ENCODE measurements around the gene PPP1R9B. TPM values are rescaled to one million over a fixed set of nuclear protein-coding genes. Genes with fewer than 3 reads are reported as not detected.

Gene PPP1R9B
- total RNA-seq, 1 experiment from 2014 or later: 23.0 TPM

DNA sequence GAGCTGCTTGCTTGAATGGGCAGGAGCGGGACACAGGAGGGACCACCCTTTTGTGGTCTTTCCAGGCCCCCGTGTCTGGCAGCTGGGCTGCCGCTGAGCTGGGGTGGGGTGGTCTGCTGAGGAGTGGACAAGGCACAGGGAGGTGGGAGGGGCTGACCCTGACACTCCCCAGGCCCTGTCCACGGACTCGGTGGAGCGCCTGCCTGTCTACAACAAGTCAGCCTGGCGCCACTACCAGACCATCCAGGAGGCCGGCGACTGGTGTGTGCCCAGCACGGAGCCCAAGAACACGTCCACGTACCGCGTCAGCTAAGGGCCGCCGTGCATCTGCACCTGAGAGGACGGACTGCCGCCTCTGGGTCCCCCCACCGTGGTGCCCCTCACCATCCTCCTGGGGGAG lies 40.7 kb downstream of the PPP1R9B start:
- Mint-ChIP-seq H3K27me3 (ENCODE audit: low read depth) (no peaks in the 10 kb centered on the region; the same call in 1 of the 2 replicates), H3K9me3 (no peaks in the 10 kb centered on the region), H3K27ac (no peak overlapping the region), H3K36me3 (ENCODE audit: insufficient read depth in 1 of 3, low read depth in 3 of 3) (peaks cover 0 to 15% (median 7%) of the 10 kb centered on the region in 3 experiments; a peak in 4 of 7 replicates), H3K4me3 (no peak overlapping the region), H3K4me1 (peaks cover 5 to 15% of the 10 kb centered on the region in 2 experiments)
- no peak overlapping the region for H4K8ac ChIP-seq (replicated peaks; ENCODE audit: insufficient read length, low read depth, low read length)
- no peaks in the 10 kb centered on the region for H4K20me1 ChIP-seq (ENCODE audit: control insufficient read depth, insufficient read depth, insufficient read length)
- H3K56ac ChIP-seq (ENCODE audit: insufficient read length, low read depth, low read length): no peak overlapping the region
- WGBS (ENCODE audit: extremely low coverage, insufficient read length, low lambda C conversion rate): no CpG with 5 or more reads among the region's 19 CpGs
- no peak overlapping the region for H4K5ac ChIP-seq (ENCODE audit: insufficient read length, low read depth, low read length)
- DNase-seq: no peak
- H3K27me3 ChIP-seq (ENCODE audit: insufficient read depth, low read length): no peaks in the 10 kb centered on the region
- no peak overlapping the region for H2BK12ac ChIP-seq (ENCODE audit: insufficient read length, low read depth, low read length)
- no peak overlapping the region for H3K14ac ChIP-seq (ENCODE audit: insufficient read depth, low read length)
- H3K9ac ChIP-seq (ENCODE audit: extremely low read depth, insufficient read length, low read length): no peak overlapping the region
- no peaks in the 10 kb centered on the region for H3K4me1 ChIP-seq (ENCODE audit: insufficient read depth, low read length)
- no peak overlapping the region for H2AK5ac ChIP-seq (ENCODE audit: insufficient read length, low read length)
- H2BK5ac ChIP-seq (ENCODE audit: insufficient read length, low read length): no peak overlapping the region
- no peak overlapping the region for H3K4me2 ChIP-seq (ENCODE audit: insufficient read depth, insufficient read length, low read length)
- no peak overlapping the region for H3T11ph ChIP-seq (ENCODE audit: low read length)
- no peaks in the 10 kb centered on the region for H3K23me2 ChIP-seq (ENCODE audit: insufficient read length, low read depth, low read length, poor library complexity, severe bottlenecking)
- H3K79me2 ChIP-seq (ENCODE audit: insufficient read depth, low read length): no peaks in the 10 kb centered on the region
- H2BK120ac ChIP-seq (ENCODE audit: low read depth, low read length, poor library complexity, severe bottlenecking): no peak overlapping the region
- no peaks in the 10 kb centered on the region for H3K79me1 ChIP-seq (ENCODE audit: insufficient read depth, low read depth, low read length, poor library complexity, severe bottlenecking)
- H3K4ac ChIP-seq (ENCODE audit: low read depth, low read length): no peak overlapping the region
- H2AFZ ChIP-seq (ENCODE audit: low read length): no peak overlapping the region
- no peak overlapping the region for H2BK20ac ChIP-seq (ENCODE audit: low read depth, low read length, poor library complexity, severe bottlenecking)
- no peak overlapping the region for H3K23ac ChIP-seq (ENCODE audit: insufficient read length, low read depth, low read length)
- no peak overlapping the region for H3K18ac ChIP-seq (ENCODE audit: insufficient read length, low read depth, low read length)
- H4K91ac ChIP-seq (ENCODE audit: insufficient read length, low read depth, low read length): no peak overlapping the region
- H2BK15ac ChIP-seq (ENCODE audit: low read depth, low read length): no peak overlapping the region
- no peak overlapping the region for H3K27ac ChIP-seq (ENCODE audit: insufficient read length, low read depth, low read length)
- TF ChIP-seq CTCF (conservative IDR thresholded peaks at IDR 0.05): no peak
- no peaks in the 10 kb centered on the region for H3K9me3 ChIP-seq (ENCODE audit: control insufficient read depth, low read depth, low read length)
